GM04503 (cell line): ENCODE results near the gene CDC16.
"Not testable (repeated sequence)": the region's sequence is repeated elsewhere in the genome, so short reads cannot be mapped to it uniquely, and the experiment has no call there.

Source experiments
- DNase-seq: peaks from one replicate; pipeline ENCODE4 v3.0.0-alpha.2; 2012; ENCODE audit warnings: low read depth

The CDC16 gene

GRCh38 chr13:114234645-114235421 is at the start of gene CDC16:
TSS of gene CDC16 (plus strand) at chr13:114234897. CDS start at chr13:114235085, 188 bp downstream.
- peak; percentile 53 for DNase-seq

- no peak for DNase-seq
Measured at GRCh38 chr13:114185182-114185971, 49.3 kb upstream of the CDC16 start.

GRCh38 chr13:114194853-114195252 is 39.8 kb upstream of the CDC16 start:
- DNase-seq, result no peak

GRCh38 chr13:114196629-114197028 is 38.1 kb upstream of the CDC16 start:
- DNase-seq, result no peak

- no peak for DNase-seq
Measured at GRCh38 chr13:114198556-114198955, 36.1 kb upstream of the CDC16 start.

- DNase-seq, result not testable (repeated sequence)
Measured at GRCh38 chr13:114199526-114199925, 35.2 kb upstream of the CDC16 start.

GRCh38 chr13:114199954-114200353 is 34.7 kb upstream of the CDC16 start:
- DNase-seq, result no peak

GRCh38 chr13:114200399-114200911 is 34.2 kb upstream of the CDC16 start:
- DNase-seq, result no peak

GRCh38 chr13:114202581-114202980 is 32.1 kb upstream of the CDC16 start:
- DNase-seq, result no peak

- DNase-seq, result no peak
Measured at GRCh38 chr13:114203536-114203935, 31.2 kb upstream of the CDC16 start.

GRCh38 chr13:114204894-114205293 is 29.8 kb upstream of the CDC16 start:
- no peak for DNase-seq

- DNase-seq, result no peak
Measured at GRCh38 chr13:114208134-114208533, 26.6 kb upstream of the CDC16 start.

GRCh38 chr13:114211446-114212157 is 23.1 kb upstream of the CDC16 start:
- no peak for DNase-seq

- DNase-seq, result no peak
Measured at GRCh38 chr13:114212158-114212495, 22.6 kb upstream of the CDC16 start.

GRCh38 chr13:114213980-114214379 is 20.7 kb upstream of the CDC16 start:
- DNase-seq, result no peak

- DNase-seq, result no peak
Measured at GRCh38 chr13:114219392-114219791, 15.3 kb upstream of the CDC16 start.

- DNase-seq, result no peak
Measured at GRCh38 chr13:114222461-114222968, 12.2 kb upstream of the CDC16 start.

- DNase-seq, result no peak
Measured at GRCh38 chr13:114224201-114224600, 10.5 kb upstream of the CDC16 start.

- no peak for DNase-seq
Measured at GRCh38 chr13:114225610-114226009, 9.1 kb upstream of the CDC16 start.

GRCh38 chr13:114226088-114226487 is 8.6 kb upstream of the CDC16 start:
- no peak for DNase-seq

GRCh38 chr13:114226699-114227323 is 7.9 kb upstream of the CDC16 start:
- DNase-seq, result peak; percentile 32

- no peak for DNase-seq
Measured at GRCh38 chr13:114227528-114227927, 7.2 kb upstream of the CDC16 start.
